NT2/D1 (cell line): Measurements from ENCODE around the gene TMX1.

Experiments used
- DNase-seq: peaks from one replicate; pipeline ENCODE4 v3.0.0-alpha.2; 2011; ENCODE audit warnings: low read depth, low spot score
- H3K27me3 ChIP-seq: 2 replicates; pipeline ENCODE4 v1.6.0; 2011; ENCODE audit warnings: mild to moderate bottlenecking; ENCODE audit not compliant: insufficient read length, insufficient read depth
- H3K36me3 ChIP-seq: 2 replicates; pipeline ENCODE4 v1.6.1; 2011; ENCODE audit warnings: mild to moderate bottlenecking, low read length, mixed read lengths; ENCODE audit not compliant: insufficient read depth, insufficient read length
- H3K4me1 ChIP-seq: 2 replicates; pipeline ENCODE4 v1.5.1; 2011; ENCODE audit not compliant: insufficient read depth, insufficient read length
- H3K4me3 ChIP-seq: 2 replicates; pipeline ENCODE4 v1.5.1; 2011; ENCODE audit warnings: low read depth; ENCODE audit not compliant: insufficient read length
- H3K9ac ChIP-seq: 2 replicates; pipeline ENCODE4 v1.6.0; 2011; ENCODE audit warnings: low read depth; ENCODE audit not compliant: insufficient read length
- H3K9me3 ChIP-seq: 2 replicates; pipeline ENCODE4 v1.5.1; 2011; ENCODE audit warnings: mild to moderate bottlenecking, low read length; ENCODE audit not compliant: insufficient read depth
- YY1 ChIP-seq: IDR thresholded peaks from 2 replicates; pipeline ENCODE4 v1.6.1; 2011; ENCODE audit not compliant: insufficient read length, insufficient read depth
- ZNF274 ChIP-seq: IDR thresholded peaks from 2 replicates; pipeline ENCODE4 v1.6.1; 2011; ENCODE audit warnings: mild to moderate bottlenecking, low read depth, low read length

Gene TMX1

GRCh38 chr14:51304941-51305340, 64.9 kb downstream of the TMX1 start:
- Histone ChIP-seq H3K9me3 (no peaks in the 10 kb centered on the region), H3K4me1 (no peaks in the 10 kb centered on the region), H3K36me3 (no peaks in the 10 kb centered on the region), H3K27me3 (no peaks in the 10 kb centered on the region), H3K9ac (no peak overlapping the region), H3K4me3 (no peak overlapping the region)
- no peak for TF ChIP-seq YY1
- no peak for DNase-seq

- no peaks in the 10 kb centered on the region for H3K9me3 ChIP-seq
- no peaks in the 10 kb centered on the region for H3K27me3 ChIP-seq
- no peaks in the 10 kb centered on the region for H3K4me1 ChIP-seq
- no peak for TF ChIP-seq YY1
- TF ChIP-seq ZNF274: no peak
- H3K4me3 ChIP-seq: no peak overlapping the region
- H3K36me3 ChIP-seq: no peaks in the 10 kb centered on the region
- H3K9ac ChIP-seq: no peak overlapping the region
- DNase-seq: no peak
Measured at GRCh38 chr14:51305751-51306150, 65.7 kb downstream of the TMX1 start.
